ENCODE measurements around the gene EFCAB13. TPM values are rescaled to one million over a fixed set of nuclear protein-coding genes. Genes with fewer than 3 reads are reported as not detected.

Gene EFCAB13
- total RNA-seq, 1 donor from 2014 or later = 2.7 TPM

DNA sequence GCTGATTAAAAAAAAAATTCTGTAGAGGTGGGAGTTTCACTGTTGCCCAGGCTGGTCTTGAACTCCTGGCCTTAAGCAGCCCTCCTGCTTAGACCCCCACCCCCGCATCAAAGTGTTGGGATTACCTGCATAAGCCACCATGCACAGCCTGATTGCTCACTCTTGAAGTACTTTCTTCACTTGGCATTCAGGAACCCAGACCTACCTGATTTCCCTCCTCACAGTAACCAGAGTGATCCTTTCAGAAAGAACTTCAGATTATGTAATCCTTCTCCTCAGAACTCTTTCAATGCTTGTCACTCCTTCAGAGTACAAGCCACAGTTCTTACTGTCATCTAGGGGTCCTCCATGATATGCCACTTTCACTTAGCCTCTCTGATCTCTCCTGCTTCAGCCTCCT, 1.4 kb downstream of the EFCAB13 start:
- Histone ChIP-seq H3K4me3 (no peak overlapping the region), H3K4me1 (no peaks in the 10 kb centered on the region), H3K9me3 (ENCODE audit: low read depth) (peaks cover 8% of the 10 kb centered on the region), H3K27me3 (peaks cover 21% of the 10 kb centered on the region), H3K4me2 (no peak overlapping the region), H3K36me3 (no peaks in the 10 kb centered on the region), H3F3A (ENCODE audit: low read depth) (peaks cover 33% of the 10 kb centered on the region), H3K27ac (no peak overlapping the region), H3K79me2 (ENCODE audit: low read depth) (no peaks in the 10 kb centered on the region), H4K20me1 (ENCODE audit: low read depth) (no peaks in the 10 kb centered on the region), H3K9ac (no peak overlapping the region), H2AFZ (replicated peaks) (no peak overlapping the region)
- H3K4me3 Mint-ChIP-seq = no peak overlapping the region
- peaks cover 5% of the 10 kb centered on the region for H3K36me3 Mint-ChIP-seq
- peaks cover 22% of the 10 kb centered on the region for H3K9me3 Mint-ChIP-seq
- H3K27ac Mint-ChIP-seq = no peak overlapping the region
- H3K27me3 Mint-ChIP-seq (ENCODE audit: insufficient read depth, low read depth) = peaks cover 2% of the 10 kb centered on the region
- peaks cover 6% of the 10 kb centered on the region for H3K4me1 Mint-ChIP-seq
- no peak for DNase-seq (ENCODE audit: low spot score)
- TF ChIP-seq EZH2phosphoT487 (IDR thresholded peaks at IDR 0.05) = no peak
- TF ChIP-seq, protein P1, sequence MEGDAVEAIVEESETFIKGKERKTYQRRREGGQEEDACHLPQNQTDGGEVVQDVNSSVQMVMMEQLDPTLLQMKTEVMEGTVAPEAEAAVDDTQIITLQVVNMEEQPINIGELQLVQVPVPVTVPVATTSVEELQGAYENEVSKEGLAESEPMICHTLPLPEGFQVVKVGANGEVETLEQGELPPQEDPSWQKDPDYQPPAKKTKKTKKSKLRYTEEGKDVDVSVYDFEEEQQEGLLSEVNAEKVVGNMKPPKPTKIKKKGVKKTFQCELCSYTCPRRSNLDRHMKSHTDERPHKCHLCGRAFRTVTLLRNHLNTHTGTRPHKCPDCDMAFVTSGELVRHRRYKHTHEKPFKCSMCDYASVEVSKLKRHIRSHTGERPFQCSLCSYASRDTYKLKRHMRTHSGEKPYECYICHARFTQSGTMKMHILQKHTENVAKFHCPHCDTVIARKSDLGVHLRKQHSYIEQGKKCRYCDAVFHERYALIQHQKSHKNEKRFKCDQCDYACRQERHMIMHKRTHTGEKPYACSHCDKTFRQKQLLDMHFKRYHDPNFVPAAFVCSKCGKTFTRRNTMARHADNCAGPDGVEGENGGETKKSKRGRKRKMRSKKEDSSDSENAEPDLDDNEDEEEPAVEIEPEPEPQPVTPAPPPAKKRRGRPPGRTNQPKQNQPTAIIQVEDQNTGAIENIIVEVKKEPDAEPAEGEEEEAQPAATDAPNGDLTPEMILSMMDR (IDR thresholded peaks at IDR 0.05) = no peak
- TF ChIP-seq EZH2 (IDR thresholded peaks at IDR 0.05) = no peak

DNA sequence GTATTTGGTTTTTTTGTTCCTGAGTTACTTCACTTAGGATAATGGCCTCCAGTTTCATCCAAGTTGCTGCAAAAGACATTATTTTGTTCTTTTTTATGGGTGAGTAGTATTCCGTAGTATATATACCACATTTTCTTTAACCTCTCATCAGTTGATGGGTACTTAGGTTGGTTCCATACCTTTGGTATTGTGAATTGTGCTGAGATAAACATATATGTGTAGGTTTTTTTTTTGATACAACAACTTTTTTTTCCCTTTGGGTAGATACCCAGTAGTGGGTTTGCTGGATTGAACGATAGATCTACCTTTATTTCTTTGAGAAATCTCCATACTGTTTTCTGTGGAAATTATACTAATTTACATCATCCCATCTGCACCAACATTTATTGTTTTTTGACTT, 6.8 kb downstream of the EFCAB13 start:
- Histone ChIP-seq H3K36me3 (no peaks in the 10 kb centered on the region), H3K9ac (no peak overlapping the region), H3K4me1 (no peaks in the 10 kb centered on the region), H3K9me3 (ENCODE audit: low read depth) (no peaks in the 10 kb centered on the region), H3K4me3 (no peak overlapping the region), H3K27me3 (no peaks in the 10 kb centered on the region), H3K4me2 (no peak overlapping the region), H3K79me2 (ENCODE audit: low read depth) (no peaks in the 10 kb centered on the region), H3K27ac (no peak overlapping the region), H3F3A (ENCODE audit: low read depth) (peaks cover 8% of the 10 kb centered on the region), H4K20me1 (ENCODE audit: low read depth) (no peaks in the 10 kb centered on the region), H2AFZ (replicated peaks) (no peak overlapping the region)
- Mint-ChIP-seq H3K27ac (no peak overlapping the region), H3K9me3 (no peaks in the 10 kb centered on the region), H3K4me1 (no peaks in the 10 kb centered on the region), H3K27me3 (ENCODE audit: insufficient read depth, low read depth) (no peaks in the 10 kb centered on the region), H3K36me3 (no peaks in the 10 kb centered on the region), H3K4me3 (no peak overlapping the region)
- no peak for DNase-seq (ENCODE audit: low spot score)
- TF ChIP-seq EZH2 (IDR thresholded peaks at IDR 0.05) (no peak), EZH2phosphoT487 (IDR thresholded peaks at IDR 0.05) (no peak)
- TF ChIP-seq, protein P1 (IDR thresholded peaks at IDR 0.05) = no peak

DNA sequence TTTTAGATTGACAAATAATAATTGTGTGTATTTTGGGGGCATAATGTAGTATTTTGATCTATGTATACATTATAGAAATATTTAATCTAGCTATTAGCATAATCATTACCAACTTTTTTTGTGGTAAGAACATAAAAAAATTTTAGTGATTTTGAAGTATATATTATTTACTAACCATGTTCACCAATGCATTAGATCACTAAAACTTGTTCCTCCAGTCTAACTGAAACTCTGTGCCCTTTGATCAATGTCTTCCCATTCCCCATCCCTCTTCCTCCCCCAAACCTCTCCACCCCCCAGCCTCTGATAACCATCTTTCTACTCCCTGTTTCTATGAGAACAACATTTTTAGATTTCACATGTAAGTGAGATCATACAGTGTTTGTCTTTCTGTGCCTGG, 8.5 kb downstream of the EFCAB13 start:
- Histone ChIP-seq H3K79me2 (ENCODE audit: low read depth) (no peaks in the 10 kb centered on the region), H4K20me1 (ENCODE audit: low read depth) (no peaks in the 10 kb centered on the region), H3K27me3 (no peaks in the 10 kb centered on the region), H3K4me3 (no peak overlapping the region), H3K4me2 (no peak overlapping the region), H3K4me1 (no peaks in the 10 kb centered on the region), H2AFZ (replicated peaks) (no peak overlapping the region), H3F3A (ENCODE audit: low read depth) (peaks cover 8% of the 10 kb centered on the region), H3K27ac (no peak overlapping the region), H3K9ac (no peak overlapping the region), H3K36me3 (no peaks in the 10 kb centered on the region), H3K9me3 (ENCODE audit: low read depth) (no peaks in the 10 kb centered on the region)
- H3K4me1 Mint-ChIP-seq = no peaks in the 10 kb centered on the region
- TF ChIP-seq EZH2phosphoT487 (IDR thresholded peaks at IDR 0.05) = no peak
- TF ChIP-seq, protein P1 (IDR thresholded peaks at IDR 0.05) = no peak
- no peak for TF ChIP-seq EZH2 (IDR thresholded peaks at IDR 0.05)
- no peaks in the 10 kb centered on the region for H3K36me3 Mint-ChIP-seq
- H3K27ac Mint-ChIP-seq = no peak overlapping the region
- DNase-seq (ENCODE audit: low spot score) = no peak
- no peak overlapping the region for H3K4me3 Mint-ChIP-seq
- H3K9me3 Mint-ChIP-seq = no peaks in the 10 kb centered on the region
- H3K27me3 Mint-ChIP-seq (ENCODE audit: insufficient read depth, low read depth) = no peaks in the 10 kb centered on the region

Measured in neural progenitor cell (in vitro differentiated cells).